HepG2 (cell line): ENCODE data around the gene L3MBTL4. TPM values are rescaled to one million over a fixed set of nuclear protein-coding genes. Genes with fewer than 3 reads are reported as not detected.

Source experiments
- GATAD1 ChIP-seq: IDR thresholded peaks from 2 replicates; pipeline ENCODE4 v1.6.1; 2016; ENCODE audit warnings: missing genetic modification reagents, missing compliant biosample characterization
- HMG20A ChIP-seq: IDR thresholded peaks from 2 replicates; pipeline ENCODE4 v1.6.1; 2016; ENCODE audit warnings: borderline replicate concordance
- KLF12 ChIP-seq: sonication (generic); formaldehyde crosslinking; IDR thresholded peaks from 2 replicates; pipeline ENCODE4 v1.4.0; 2020; ENCODE audit warnings: missing genetic modification reagents, borderline replicate concordance
- KLF9 ChIP-seq: IDR thresholded peaks from 2 replicates; pipeline ENCODE4 v1.6.1; 2016; ENCODE audit warnings: low read depth
- MIER3 ChIP-seq: IDR thresholded peaks from 2 replicates; pipeline ENCODE4 v1.6.1; 2016; ENCODE audit warnings: missing compliant biosample characterization, borderline replicate concordance
- NCOA2 ChIP-seq: sonication (generic); formaldehyde crosslinking; IDR thresholded peaks from 2 replicates; pipeline ENCODE4 v1.8.0; 2022; ENCODE audit warnings: inconsistent platforms
- NR2F1 ChIP-seq, 2 experiments: fragments of 450-650 bp in 1 of 2; formaldehyde crosslinking in 1 of 2; IDR thresholded peaks; 2 replicates each; pipeline versions ENCODE4 v1.5.0 to v1.6.1; 2016 to 2020; ENCODE audit warnings: mild to moderate bottlenecking in 1 of 2, missing compliant biosample characterization in 1 of 2, missing genetic modification reagents in 1 of 2, moderate library complexity in 1 of 2
- SATB2 ChIP-seq: sonication (generic); formaldehyde crosslinking; IDR thresholded peaks from 2 replicates; pipeline ENCODE4 v1.5.0; 2020; ENCODE audit warnings: missing genetic modification reagents
- TCF7 ChIP-seq: sonication (generic); IDR thresholded peaks from 2 replicates; pipeline ENCODE4 v1.6.1; 2016; ENCODE audit warnings: antibody characterized with exemption, low read depth
- TEAD3 ChIP-seq: optimal IDR thresholded peaks from 2 replicates; pipeline ENCODE3; 2016; ENCODE audit warnings: borderline replicate concordance
- ZNF230 ChIP-seq: sonication (generic); formaldehyde crosslinking; IDR thresholded peaks from 2 replicates; pipeline ENCODE4 v1.4.0; 2020; ENCODE audit warnings: mild to moderate bottlenecking, missing genetic modification reagents
- ZNF562 ChIP-seq: sonication (generic); formaldehyde crosslinking; IDR thresholded peaks from 2 replicates; pipeline ENCODE4 v1.8.0; 2022; ENCODE audit warnings: missing genetic modification reagents, borderline replicate concordance
- ZNF570 ChIP-seq: sonication (generic); formaldehyde crosslinking; IDR thresholded peaks from 2 replicates; pipeline ENCODE4 v1.4.0; 2020; ENCODE audit warnings: mild to moderate bottlenecking, missing genetic modification reagents, borderline replicate concordance
- ZNF775 ChIP-seq: sonication (generic); formaldehyde crosslinking; IDR thresholded peaks from 2 replicates; pipeline ENCODE4 v1.4.0; 2020; ENCODE audit warnings: missing genetic modification reagents, mild to moderate bottlenecking, moderate library complexity, borderline replicate concordance
- polyA plus RNA-seq, 8 experiments: library from polyadenylated mRNA; depleted of rRNA in 3 of 8; stranded (reverse) in 7 of 8; unstranded in 1 of 8; fragments of >200 nt; fragmentation: Illumina TruSeq in 4 of 8; extraction: Trizol in 4 of 8; gene quantifications; 2 replicates each; pipeline versions ENCODE4 v1.2.1 to v1.2.3, GENCODE V29; 2011 to 2016; ENCODE audit warnings: low read depth in 4 of 8, missing spikeins in 1 of 8, mixed read lengths in 1 of 8; ENCODE audit not compliant: insufficient read depth in 1 of 8
- total RNA-seq, 5 experiments: library from RNA; depleted of rRNA; stranded (reverse); fragments of >200 nt; fragmentation: Illumina TruSeq; extraction: Trizol; gene quantifications; 2 replicates each; pipeline ENCODE4 v1.2.3, GENCODE V29; 2016; ENCODE audit warnings: low read depth in 1 of 5
- TF ChIP-seq, protein P1 (sequence below): sonication (generic); formaldehyde crosslinking; IDR thresholded peaks from 2 replicates; pipeline ENCODE4 v1.8.1; 2023; ENCODE audit warnings: missing genetic modification reagents, inconsistent platforms, borderline replicate concordance
- TF ChIP-seq, protein P2 (sequence below): IDR thresholded peaks from 2 replicates; pipeline ENCODE4 v1.6.1; 2012; ENCODE audit warnings: low read length, improper control_type of control experiment
- TF ChIP-seq, protein P3 (sequence below), 2 experiments: sonication (generic) in 1 of 2; formaldehyde crosslinking in 1 of 2; IDR thresholded peaks; 2 replicates each; pipeline versions ENCODE4 v1.4.0 to v1.6.1; 2018 to 2020; ENCODE audit warnings: missing genetic modification reagents in 2 of 2, borderline replicate concordance in 1 of 2, low read depth in 1 of 2, mild to moderate bottlenecking in 1 of 2, missing biosample characterization in 1 of 2
- TF ChIP-seq, protein P4 (sequence below): sonication (generic); formaldehyde crosslinking; IDR thresholded peaks from 2 replicates; pipeline ENCODE4 v1.9.0; 2021; ENCODE audit warnings: missing genetic modification reagents, mild to moderate bottlenecking, borderline replicate concordance
- TF ChIP-seq, protein P5 (sequence below): sonication (generic); formaldehyde crosslinking; IDR thresholded peaks from 2 replicates; pipeline ENCODE4 v1.5.1; 2020; ENCODE audit warnings: missing genetic modification reagents, mild to moderate bottlenecking, borderline replicate concordance

Gene L3MBTL4
- total and polyA plus RNA-seq, 2 of the 13 experiments (the other 11 are each of a cell fraction or from before 2014, with no cell fraction given), result 10.8 to 13.3 TPM

DNA sequence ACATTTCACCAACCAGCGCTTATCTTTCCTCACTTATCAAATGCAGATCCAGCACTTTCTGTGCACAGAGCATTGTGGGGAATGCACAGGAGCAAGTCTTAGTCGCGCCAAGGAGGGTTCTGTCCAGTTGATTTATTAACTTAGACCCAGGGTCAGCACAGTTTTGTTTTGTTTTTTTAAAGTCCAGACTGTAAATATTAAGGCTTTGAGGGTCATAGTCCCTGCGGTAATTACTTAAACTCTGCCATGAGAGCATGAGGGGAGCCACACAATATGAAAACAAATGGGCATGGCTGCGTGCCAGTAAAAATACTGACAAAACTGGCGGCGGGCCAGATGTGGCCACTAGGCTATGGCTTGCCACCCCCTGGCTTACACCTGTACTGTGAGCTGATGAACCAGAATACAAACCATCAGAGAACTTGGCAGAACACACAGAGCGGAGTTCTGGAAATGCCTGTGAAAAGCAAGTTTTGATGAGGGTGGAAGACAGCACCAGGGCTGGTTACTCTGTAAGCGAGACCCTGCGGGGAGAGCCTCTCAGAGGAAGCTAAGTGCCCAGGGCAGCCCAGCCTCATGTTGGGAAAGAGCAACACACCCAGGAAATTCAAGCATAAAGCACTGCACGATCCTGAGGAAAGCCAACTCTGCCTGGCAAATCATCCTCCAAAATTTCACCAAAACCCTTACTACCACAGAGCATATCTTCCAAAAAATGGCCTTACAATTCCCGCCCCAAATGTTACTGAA, 43.6 kb downstream of the L3MBTL4 start (continued):
- no peak for TF ChIP-seq KLF12 (CRISPR knock-in tag)
- TF ChIP-seq NCOA2 (CRISPR knock-in tag), result peak; percentile 72
- no peak for TF ChIP-seq KLF9
- TF ChIP-seq, protein P1, sequence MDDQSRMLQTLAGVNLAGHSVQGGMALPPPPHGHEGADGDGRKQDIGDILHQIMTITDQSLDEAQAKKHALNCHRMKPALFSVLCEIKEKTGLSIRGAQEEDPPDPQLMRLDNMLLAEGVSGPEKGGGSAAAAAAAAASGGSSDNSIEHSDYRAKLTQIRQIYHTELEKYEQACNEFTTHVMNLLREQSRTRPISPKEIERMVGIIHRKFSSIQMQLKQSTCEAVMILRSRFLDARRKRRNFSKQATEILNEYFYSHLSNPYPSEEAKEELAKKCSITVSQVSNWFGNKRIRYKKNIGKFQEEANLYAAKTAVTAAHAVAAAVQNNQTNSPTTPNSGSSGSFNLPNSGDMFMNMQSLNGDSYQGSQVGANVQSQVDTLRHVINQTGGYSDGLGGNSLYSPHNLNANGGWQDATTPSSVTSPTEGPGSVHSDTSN (CRISPR knock-in tag), result no peak
- peak; percentile 51; the same call in 1 of the 2 replicates for TF ChIP-seq MIER3 (CRISPR knock-in tag)
- peak; percentile 18; the same call in 1 of the 2 replicates for TF ChIP-seq GATAD1
- peak; percentile 75 for TF ChIP-seq TEAD3 (CRISPR knock-in tag)
- TF ChIP-seq, protein P2, sequence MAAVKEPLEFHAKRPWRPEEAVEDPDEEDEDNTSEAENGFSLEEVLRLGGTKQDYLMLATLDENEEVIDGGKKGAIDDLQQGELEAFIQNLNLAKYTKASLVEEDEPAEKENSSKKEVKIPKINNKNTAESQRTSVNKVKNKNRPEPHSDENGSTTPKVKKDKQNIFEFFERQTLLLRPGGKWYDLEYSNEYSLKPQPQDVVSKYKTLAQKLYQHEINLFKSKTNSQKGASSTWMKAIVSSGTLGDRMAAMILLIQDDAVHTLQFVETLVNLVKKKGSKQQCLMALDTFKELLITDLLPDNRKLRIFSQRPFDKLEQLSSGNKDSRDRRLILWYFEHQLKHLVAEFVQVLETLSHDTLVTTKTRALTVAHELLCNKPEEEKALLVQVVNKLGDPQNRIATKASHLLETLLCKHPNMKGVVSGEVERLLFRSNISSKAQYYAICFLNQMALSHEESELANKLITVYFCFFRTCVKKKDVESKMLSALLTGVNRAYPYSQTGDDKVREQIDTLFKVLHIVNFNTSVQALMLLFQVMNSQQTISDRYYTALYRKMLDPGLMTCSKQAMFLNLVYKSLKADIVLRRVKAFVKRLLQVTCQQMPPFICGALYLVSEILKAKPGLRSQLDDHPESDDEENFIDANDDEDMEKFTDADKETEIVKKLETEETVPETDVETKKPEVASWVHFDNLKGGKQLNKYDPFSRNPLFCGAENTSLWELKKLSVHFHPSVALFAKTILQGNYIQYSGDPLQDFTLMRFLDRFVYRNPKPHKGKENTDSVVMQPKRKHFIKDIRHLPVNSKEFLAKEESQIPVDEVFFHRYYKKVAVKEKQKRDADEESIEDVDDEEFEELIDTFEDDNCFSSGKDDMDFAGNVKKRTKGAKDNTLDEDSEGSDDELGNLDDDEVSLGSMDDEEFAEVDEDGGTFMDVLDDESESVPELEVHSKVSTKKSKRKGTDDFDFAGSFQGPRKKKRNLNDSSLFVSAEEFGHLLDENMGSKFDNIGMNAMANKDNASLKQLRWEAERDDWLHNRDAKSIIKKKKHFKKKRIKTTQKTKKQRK, result no peak
- TF ChIP-seq, protein P3, sequence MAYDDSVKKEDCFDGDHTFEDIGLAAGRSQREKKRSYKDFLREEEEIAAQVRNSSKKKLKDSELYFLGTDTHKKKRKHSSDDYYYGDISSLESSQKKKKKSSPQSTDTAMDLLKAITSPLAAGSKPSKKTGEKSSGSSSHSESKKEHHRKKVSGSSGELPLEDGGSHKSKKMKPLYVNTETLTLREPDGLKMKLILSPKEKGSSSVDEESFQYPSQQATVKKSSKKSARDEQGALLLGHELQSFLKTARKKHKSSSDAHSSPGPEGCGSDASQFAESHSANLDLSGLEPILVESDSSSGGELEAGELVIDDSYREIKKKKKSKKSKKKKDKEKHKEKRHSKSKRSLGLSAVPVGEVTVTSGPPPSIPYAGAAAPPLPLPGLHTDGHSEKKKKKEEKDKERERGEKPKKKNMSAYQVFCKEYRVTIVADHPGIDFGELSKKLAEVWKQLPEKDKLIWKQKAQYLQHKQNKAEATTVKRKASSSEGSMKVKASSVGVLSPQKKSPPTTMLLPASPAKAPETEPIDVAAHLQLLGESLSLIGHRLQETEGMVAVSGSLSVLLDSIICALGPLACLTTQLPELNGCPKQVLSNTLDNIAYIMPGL (CRISPR knock-in tag; IDR thresholded peaks at IDR 0.05; ENCODE audit: borderline replicate concordance in 1 of 2, low read depth in 1 of 2), result peak in 1 of 2 experiments; percentile 44; a peak in 1 of 4 replicates
- TF ChIP-seq, protein P4, sequence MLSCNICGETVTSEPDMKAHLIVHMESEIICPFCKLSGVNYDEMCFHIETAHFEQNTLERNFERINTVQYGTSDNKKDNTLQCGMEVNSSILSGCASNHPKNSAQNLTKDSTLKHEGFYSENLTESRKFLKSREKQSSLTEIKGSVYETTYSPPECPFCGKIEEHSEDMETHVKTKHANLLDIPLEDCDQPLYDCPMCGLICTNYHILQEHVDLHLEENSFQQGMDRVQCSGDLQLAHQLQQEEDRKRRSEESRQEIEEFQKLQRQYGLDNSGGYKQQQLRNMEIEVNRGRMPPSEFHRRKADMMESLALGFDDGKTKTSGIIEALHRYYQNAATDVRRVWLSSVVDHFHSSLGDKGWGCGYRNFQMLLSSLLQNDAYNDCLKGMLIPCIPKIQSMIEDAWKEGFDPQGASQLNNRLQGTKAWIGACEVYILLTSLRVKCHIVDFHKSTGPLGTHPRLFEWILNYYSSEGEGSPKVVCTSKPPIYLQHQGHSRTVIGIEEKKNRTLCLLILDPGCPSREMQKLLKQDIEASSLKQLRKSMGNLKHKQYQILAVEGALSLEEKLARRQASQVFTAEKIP, result no peak
- TF ChIP-seq, protein P5, sequence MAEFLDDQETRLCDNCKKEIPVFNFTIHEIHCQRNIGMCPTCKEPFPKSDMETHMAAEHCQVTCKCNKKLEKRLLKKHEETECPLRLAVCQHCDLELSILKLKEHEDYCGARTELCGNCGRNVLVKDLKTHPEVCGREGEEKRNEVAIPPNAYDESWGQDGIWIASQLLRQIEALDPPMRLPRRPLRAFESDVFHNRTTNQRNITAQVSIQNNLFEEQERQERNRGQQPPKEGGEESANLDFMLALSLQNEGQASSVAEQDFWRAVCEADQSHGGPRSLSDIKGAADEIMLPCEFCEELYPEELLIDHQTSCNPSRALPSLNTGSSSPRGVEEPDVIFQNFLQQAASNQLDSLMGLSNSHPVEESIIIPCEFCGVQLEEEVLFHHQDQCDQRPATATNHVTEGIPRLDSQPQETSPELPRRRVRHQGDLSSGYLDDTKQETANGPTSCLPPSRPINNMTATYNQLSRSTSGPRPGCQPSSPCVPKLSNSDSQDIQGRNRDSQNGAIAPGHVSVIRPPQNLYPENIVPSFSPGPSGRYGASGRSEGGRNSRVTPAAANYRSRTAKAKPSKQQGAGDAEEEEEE (CRISPR knock-in tag), result no peak
- no peak for TF ChIP-seq ZNF230 (CRISPR knock-in tag)
- TF ChIP-seq NR2F1 (CRISPR knock-in tag; IDR thresholded peaks at IDR 0.05), result peak; percentile 21 to 28; a peak in 2 of 4 replicates
- TF ChIP-seq ZNF775, result no peak
- peak; percentile 75; the same call in 1 of the 2 replicates for TF ChIP-seq SATB2 (CRISPR knock-in tag)
- TF ChIP-seq TCF7, result peak; percentile 33; the same call in 1 of the 2 replicates
- no peak for TF ChIP-seq ZNF562 (CRISPR knock-in tag)
- TF ChIP-seq ZNF570 (CRISPR knock-in tag), result no peak
- TF ChIP-seq HMG20A (CRISPR knock-in tag), result peak; percentile 90
